Fibroblast of peridontal ligament (primary cell): ENCODE results near the gene IFIT5.
"Not testable (repeated sequence)": the region's sequence is repeated elsewhere in the genome, so short reads cannot be mapped to it uniquely, and the experiment has no call there.

Experiments used
- DNase-seq: peaks from one replicate; pipeline ENCODE4 v3.0.0-alpha.2; 2010; ENCODE audit errors: extremely low read depth

Gene IFIT5

DNA sequence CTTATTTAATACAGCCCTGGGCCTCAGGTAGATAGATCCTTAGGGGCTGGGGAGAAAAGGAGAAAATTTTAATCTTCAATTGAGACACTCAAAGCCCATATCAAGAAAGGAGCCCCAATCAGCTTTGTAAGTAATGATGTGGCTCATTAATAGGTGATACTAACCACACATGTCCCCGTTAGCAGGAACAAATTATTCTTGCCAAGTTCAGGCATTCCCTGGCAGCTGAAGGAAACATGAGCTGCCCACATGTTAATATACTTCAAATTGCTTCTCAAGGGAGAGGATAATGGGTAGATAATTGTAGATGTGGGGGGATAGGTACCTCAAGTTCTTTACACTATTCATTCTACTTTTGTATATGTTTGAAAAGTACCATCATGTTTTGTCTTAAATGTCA is 14.5 kb downstream of the IFIT5 start:
- DNase-seq = no peak

DNA sequence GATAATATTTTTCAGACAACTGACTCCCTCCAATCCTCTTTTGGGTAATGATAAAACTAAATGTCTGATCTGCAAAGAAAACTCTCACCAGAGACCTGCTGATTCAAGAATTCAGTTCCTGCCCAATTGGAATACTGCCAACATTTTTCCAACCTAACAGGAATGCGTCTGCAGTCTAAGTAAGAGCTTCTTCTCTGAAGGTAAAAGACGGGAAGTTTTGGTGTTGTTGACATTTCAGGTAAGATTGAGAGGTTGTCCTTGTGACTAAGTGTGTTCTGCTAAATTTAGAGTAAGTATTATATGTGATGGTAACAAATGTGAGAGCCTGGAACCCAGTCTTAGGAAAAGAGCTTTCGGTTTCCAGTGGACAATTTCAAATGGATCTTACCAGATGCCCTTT is 17.6 kb downstream of the IFIT5 start:
- peak; percentile 40 for DNase-seq

DNA sequence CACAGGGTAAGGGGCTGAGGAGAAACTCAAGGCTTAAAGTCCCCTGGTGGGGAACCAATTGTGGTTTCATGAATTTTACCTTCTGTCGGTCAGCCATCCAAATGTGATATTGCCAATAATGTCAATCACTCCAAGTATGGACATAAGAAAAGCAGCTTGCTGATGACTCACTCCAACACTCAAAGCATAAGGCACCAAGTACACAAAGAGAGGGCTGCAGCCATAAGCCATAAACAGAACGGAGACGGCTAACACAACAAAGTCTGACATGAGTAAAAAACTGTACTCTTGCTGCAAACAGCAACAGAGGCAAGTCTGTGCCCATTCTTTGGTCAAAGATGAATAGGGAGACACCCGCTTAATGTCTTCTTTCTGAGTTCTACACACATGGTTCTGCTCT is 24.2 kb downstream of the IFIT5 start:
- DNase-seq = peak; percentile 20

DNA sequence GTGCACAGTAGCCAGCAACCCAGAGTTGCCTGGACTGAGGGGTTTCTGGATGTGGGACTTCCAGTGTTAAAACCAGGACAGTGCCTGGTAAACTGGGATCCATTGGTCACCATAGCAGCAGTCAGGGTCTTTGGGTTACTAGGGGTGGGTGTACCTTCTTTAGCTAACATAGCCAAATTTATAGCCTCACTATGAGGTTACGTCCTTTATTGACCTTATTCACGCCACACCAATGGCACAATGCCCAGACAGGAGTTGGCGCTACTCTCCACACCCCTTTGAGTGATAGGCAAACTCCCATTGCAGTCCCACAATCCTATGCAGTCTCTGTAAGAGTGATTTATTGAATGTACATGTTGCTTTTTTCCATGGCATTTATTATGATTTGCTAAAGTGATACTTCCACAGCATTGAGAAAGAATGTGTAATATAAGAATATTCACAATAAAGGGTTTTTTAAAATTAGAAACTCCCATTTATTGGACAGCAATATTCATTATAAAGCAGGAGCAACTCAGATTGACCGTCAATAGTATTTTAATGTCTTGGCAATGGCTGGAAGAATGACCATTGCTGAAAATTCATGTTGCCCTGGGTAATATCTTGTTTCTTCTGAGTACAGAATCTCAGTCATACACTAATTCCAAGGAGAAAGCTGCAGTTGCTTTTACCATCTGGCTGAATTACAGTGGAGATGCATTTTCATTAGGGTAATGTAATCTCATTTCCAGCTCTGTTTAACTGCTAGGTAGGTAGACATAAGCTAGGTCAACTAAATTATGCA is 26.1 kb downstream of the IFIT5 start:
- DNase-seq = no peak

DNA sequence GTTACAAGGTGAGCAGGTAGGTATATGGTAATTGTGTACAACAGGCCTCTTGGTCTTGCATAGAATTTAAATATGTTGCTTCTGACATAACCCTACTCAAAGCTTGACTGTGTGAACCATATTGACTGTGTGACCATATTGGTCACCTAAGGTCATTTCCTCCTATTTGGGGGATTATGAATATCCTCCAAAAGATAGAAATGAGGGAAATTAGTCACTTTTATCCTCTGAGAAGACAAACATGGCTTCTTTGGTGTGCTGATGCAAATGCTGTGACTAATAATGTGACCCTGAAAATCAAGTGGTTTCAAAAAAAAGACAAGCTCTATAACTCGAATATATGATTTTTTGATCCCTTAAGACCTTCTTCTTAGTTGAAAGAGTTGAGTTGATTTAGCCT is 27.9 kb downstream of the IFIT5 start:
- no peak for DNase-seq

DNA sequence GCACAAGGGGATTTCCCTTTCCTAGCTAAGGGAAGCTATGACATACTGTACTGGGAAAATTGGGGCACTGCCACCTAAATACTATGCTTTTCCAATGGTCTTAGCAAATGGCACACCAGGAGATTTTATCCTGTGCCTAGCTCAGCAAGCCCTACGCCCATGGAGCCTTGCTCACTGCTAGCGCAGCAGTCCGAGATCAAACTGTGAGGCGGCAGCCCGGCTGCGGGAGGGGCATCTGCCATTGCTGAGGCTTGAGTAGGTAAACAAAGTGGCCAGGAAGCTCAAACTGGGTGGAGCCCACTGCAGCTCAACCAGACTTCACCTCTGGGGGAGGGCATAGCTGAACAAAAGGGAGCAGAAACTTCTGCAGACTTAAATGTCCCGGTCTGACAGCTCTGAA is 30.5 kb downstream of the IFIT5 start:
- DNase-seq = not testable (repeated sequence)

DNA sequence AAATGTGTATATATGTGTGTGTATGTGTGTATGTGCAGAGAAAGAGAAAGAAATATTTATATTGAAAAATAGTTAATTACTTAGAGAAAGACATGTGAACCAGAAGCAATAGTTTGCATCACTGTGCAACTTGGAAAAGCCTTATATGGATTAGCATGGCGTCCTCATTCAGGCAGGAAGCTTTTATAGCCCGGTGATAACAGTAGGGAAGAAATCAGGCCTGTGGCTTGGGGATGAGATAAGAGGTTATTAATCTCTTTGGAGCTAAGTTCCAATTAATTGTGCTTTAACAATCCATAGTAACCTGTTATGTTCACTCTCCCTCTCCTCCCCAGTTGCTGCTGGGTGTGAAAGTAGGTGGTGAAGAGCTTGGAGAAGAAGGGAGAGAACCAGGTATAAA is 36.5 kb downstream of the IFIT5 start:
- DNase-seq = no peak

DNA sequence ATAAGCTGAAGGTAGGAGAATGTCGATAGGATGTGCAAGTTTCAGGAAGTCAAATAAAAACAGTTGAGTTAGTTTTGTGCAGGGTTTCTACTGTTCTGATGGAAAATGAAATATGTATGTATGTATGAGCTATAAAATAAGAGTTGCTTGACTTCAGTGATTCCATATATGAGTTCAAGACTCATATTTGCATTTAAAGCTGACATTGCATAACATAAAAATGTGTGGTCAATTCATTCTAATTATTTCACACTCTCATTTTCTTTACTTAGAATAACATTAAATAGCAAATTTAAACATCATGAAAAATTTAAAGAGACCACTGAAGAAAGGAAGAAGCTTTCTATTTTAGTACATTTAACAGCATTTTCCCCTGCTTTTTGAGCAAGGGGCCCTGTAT is 37.8 kb downstream of the IFIT5 start:
- DNase-seq = no peak

DNA sequence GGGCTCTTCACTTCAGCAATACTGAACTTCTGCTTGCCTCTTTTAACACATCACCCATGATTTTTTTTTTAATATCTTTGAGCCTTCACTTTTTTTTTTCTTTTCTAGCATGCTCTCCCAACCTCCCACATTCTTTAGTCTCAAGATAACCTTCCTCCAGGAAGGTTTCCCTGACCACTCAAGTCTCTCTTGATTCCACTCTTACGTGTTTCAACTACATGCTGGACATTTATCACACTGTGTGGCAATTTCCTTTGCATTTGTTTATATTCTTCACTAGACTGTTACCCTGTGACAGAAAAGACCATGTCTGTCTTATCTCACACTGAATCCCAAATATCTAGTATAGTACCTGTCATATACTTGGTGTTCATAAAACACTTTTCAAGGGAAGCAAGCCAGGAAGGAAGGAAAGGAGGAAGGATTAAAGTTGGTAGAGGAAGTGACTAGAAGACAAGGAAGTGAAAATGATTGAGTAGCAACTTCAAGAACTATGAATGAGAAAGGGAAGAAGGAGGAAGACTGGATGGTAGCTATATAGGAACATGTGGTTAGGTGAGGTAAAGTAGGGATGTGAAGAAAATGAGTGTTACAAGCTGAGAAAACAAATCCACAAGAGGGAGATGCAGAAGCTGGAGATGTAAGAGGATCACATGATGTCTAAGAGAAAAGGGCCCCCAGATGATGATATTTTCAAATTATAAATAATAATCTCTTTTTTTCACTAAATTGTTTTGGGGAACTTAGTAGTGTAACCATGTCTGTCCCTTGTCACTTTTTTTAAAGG is 40.4 kb downstream of the IFIT5 start:
- no peak for DNase-seq

DNA sequence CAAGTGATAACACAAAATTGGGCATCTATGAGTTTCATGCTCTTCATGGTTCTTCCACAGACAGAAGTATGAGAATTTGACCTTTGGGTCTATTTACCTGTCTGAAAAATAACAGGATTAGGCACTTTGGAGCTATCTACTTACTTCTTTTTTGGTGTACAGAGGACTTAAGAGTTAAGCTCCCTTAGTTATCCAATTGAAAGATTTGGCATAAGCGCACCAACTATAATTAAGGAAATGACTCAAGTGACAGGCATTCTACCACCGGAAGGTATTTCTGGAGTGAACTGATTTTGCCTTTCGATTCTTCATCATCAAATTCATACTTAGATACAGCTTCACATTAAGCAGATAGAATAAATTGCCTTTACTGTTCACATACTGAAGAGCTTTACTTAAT is 43.9 kb downstream of the IFIT5 start:
- DNase-seq = peak; percentile 84

DNA sequence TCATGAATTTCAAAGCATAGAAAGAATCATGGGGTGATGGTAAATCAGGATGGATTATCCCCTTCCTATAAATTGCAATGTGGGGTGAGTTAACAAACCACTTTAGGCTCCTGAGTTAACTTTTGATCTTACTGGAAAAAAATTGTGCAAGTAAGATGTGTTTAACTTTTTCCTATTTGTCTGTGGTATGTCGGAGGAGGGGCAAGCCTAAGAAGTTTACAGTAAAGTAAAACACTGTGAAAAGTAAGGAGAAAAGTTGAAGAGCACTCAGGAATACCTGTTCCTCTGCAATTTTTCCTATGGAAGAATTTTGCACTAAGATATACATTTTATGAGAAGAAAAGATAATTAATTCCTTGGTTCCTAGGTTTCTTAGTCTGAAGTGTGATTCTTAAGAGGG is 44.4 kb downstream of the IFIT5 start:
- DNase-seq = no peak

DNA sequence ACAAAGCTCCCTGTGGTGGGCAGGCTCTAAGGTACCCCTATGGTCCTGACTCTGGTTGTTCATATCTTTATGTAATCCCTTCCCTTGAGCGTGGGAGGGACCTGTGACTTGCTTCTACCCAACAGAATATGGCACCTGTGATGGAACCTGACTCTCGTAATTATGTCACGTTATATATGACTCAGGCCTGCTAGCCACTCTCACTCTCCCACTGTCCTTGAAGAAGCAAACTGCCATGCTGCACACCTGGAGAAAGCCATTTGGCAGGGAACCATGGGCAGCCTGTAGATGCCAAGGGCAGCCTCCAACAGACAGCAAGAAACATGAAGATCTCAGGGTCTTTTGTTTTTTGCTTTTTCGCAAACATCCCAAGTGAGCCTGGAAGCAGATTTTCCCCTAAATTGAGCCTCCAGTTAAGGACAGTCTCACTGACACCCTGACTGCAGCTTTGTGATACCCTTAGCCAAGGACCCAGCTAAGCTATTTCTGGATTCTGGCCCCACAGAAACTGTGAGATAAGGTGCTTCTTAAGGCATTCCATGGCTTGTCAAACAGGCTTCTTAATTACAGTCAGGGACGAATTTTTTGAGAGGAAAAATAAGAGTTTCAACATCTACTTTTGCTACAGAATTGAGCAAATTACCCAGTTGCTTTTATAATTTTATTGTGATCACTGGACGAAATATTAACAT is 49.6 kb downstream of the IFIT5 start:
- DNase-seq = no peak

DNA sequence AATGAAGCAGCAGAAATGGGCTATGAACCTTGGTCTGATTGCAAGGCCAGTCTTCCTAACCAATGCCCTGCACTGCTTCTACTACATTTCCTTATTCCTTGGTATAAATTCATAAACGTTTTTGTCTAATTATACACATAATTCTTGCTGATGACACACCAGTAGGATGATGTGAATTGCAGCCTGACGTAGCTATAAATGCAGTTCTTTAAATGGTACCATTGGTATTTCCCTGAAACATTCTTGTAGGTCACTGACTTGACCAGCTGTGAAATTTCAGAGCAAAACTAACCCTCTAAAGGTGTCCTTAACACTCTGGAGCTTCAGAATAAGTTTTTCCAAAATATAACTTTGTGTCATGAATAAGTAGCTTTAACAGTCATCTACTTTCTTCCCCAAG is 50.8 kb downstream of the IFIT5 start:
- no peak for DNase-seq

DNA sequence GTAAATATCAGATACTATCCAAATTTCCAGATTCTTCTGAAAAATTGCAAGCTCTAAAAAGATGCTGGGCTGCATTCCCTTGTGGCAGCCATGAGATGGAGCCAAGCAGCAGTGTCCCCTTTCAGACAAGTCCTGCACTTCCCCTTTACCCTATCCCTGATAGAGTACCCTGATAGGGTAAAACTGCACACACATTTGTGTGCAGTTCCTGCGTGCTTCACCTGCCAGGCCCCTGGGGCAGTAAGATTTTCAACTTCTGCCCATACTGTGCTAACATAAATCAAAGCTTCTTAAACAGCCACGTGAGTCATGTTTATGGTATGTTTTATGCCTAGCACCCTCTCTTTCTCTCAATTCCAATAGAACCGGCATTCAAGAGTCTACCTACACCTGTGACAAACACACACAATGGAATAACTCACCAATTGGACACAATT is 52.2 kb downstream of the IFIT5 start:
- DNase-seq = peak; percentile 69

DNA sequence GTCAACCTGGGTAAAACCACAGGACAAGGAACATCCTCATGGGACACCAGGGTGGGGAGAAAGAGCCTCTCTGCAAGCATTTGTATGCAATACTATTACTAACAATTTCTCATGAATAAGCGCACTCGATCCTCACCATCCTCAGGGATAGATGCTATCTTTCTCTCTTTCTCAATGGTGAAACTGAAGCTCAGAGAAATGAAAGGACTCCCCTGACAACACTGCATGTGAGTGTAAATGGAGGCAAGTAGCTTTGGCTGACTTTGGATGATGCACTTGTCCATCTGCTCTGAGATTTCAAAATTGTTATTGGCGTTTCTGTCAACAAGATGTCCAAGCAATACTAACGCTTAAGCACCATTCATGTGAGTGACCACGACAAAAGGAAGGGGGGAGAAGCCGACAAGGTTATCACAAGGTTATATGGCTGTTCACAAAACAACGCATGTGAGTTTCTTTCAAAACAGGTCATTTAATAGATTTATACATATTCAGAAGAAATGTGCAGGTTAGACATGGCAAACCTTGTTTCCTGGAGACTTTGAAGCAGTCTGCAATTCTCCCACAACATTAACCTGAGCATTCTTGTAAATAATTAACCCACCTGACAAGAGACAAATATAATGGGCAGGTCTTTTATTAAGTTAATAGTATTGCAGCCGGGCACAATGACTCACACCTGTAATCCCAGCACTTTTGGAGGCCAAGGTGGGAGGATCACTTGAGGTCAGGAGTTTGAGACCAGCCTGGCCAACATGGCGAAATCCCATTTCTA is 54.0 kb downstream of the IFIT5 start:
- no peak for DNase-seq

DNA sequence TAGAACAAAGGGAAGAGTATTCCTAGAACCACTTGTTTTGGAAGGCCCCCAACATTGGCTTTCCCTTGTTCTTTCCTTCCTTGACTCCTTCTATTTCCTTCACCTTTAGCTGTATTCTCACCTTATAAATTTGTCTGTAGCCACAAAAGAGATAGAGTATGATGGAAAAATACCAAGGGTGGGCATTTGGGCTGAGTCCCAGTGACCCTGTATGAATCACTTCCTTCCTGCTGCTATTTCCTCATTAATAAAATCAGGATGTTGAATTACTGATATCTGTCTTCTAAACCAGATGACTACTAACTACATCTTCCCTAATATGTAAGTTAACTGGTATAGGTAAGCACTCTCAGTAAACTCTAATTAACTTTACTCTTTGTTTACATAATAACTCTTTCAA is 55.1 kb downstream of the IFIT5 start:
- no peak for DNase-seq
